ENCODE measurements around the gene PLEKHH1. TPM values are rescaled to one million over a fixed set of nuclear protein-coding genes. Genes with fewer than 3 reads are reported as not detected.
"Not testable (repeated sequence)": the region's sequence is repeated elsewhere in the genome, so short reads cannot be mapped to it uniquely, and the experiment has no call there.

Gene PLEKHH1
- total RNA-seq, 1 donor from 2014 or later: 3.3 TPM

- Histone ChIP-seq H2AFZ (ENCODE audit: low read depth, low read length) (no peak overlapping the region), H3K27ac (ENCODE audit: low read depth, low read length) (no peak overlapping the region), H3K36me3 (ENCODE audit: insufficient read depth, low read length) (peaks cover 3% of the 10 kb centered on the region), H4K20me1 (ENCODE audit: insufficient read depth, low read length) (no peaks in the 10 kb centered on the region), H3K4me2 (ENCODE audit: low read length) (no peak overlapping the region), H3K4me3 (ENCODE audit: insufficient read depth, low read depth, low read length) (no peak overlapping the region), H3K27me3 (ENCODE audit: insufficient read depth, low read length) (no peaks in the 10 kb centered on the region), H3K9ac (ENCODE audit: low read length) (no peak overlapping the region), H3K79me2 (ENCODE audit: insufficient read depth, low read length) (no peaks in the 10 kb centered on the region), H3K9me3 (ENCODE audit: insufficient read depth, low read depth, low read length) (no peaks in the 10 kb centered on the region), H3K4me1 (ENCODE audit: insufficient read depth, low read length) (no peaks in the 10 kb centered on the region)
- DNase-seq (ENCODE audit: low read depth): no peak
- Mint-ChIP-seq H3K27me3 (ENCODE audit: low read depth, unreplicated experiment) (no peaks in the 10 kb centered on the region), H3K4me3 (ENCODE audit: unreplicated experiment) (no peak overlapping the region), H3K4me1 (ENCODE audit: low read depth, unreplicated experiment) (no peaks in the 10 kb centered on the region), H3K36me3 (ENCODE audit: low read depth, unreplicated experiment) (no peaks in the 10 kb centered on the region), H3K9me3 (ENCODE audit: unreplicated experiment) (no peaks in the 10 kb centered on the region), H3K27ac (ENCODE audit: unreplicated experiment) (no peak overlapping the region)
- TF ChIP-seq, protein P1, sequence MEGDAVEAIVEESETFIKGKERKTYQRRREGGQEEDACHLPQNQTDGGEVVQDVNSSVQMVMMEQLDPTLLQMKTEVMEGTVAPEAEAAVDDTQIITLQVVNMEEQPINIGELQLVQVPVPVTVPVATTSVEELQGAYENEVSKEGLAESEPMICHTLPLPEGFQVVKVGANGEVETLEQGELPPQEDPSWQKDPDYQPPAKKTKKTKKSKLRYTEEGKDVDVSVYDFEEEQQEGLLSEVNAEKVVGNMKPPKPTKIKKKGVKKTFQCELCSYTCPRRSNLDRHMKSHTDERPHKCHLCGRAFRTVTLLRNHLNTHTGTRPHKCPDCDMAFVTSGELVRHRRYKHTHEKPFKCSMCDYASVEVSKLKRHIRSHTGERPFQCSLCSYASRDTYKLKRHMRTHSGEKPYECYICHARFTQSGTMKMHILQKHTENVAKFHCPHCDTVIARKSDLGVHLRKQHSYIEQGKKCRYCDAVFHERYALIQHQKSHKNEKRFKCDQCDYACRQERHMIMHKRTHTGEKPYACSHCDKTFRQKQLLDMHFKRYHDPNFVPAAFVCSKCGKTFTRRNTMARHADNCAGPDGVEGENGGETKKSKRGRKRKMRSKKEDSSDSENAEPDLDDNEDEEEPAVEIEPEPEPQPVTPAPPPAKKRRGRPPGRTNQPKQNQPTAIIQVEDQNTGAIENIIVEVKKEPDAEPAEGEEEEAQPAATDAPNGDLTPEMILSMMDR (IDR thresholded peaks at IDR 0.05; ENCODE audit: insufficient read depth, low read depth, low read length): no peak
- no peak for TF ChIP-seq EZH2 (IDR thresholded peaks at IDR 0.05; ENCODE audit: insufficient read depth, low read length)
- no peak for FAIRE-seq
These were observed 53.3 kb downstream of the PLEKHH1 start for GRCh38 chr14:67586369-67586768.

DNA sequence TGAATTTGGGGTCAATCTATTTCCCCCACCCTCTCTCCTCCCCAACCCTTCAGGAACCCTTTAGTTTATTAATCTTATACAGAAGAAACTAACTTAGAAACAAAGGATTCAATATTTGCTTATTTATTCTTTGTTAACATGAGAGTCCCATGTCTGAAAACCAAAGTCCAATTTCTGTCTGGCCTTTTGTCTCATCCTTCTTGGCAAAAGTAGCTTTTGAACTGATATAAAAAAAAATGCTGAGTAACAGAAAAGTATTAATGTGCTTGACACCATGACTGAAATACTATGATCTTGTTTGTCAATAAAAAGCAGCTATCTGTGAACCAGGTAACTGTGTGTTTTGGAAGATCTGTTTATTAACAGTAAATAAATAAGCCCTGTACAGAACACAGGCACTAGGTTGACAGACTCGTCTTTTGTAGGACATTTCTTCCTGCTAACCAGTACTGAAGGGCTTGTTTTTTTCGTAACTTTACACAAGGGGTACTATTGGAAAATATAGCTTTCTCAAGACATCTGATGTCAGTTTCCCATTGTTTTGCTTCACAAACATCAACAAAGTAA, 56.2 kb downstream of the PLEKHH1 start:
- FAIRE-seq (no peak), DNase-seq (ENCODE audit: low read depth) (no peak)
- H2AFZ ChIP-seq (ENCODE audit: low read depth, low read length): no peak overlapping the region
- H3K9me3 ChIP-seq (ENCODE audit: insufficient read depth, low read depth, low read length): no peaks in the 10 kb centered on the region
- TF ChIP-seq, protein P1 (IDR thresholded peaks at IDR 0.05; ENCODE audit: insufficient read depth, low read depth, low read length): no peak
- TF ChIP-seq EZH2 (IDR thresholded peaks at IDR 0.05; ENCODE audit: insufficient read depth, low read length): no peak
- no peak overlapping the region for H3K9ac ChIP-seq (ENCODE audit: low read length)
- Mint-ChIP-seq H3K9me3 (ENCODE audit: unreplicated experiment) (no peaks in the 10 kb centered on the region), H3K27ac (ENCODE audit: unreplicated experiment) (no peak overlapping the region), H3K4me1 (ENCODE audit: low read depth, unreplicated experiment) (no peaks in the 10 kb centered on the region), H3K4me3 (ENCODE audit: unreplicated experiment) (no peak overlapping the region), H3K36me3 (ENCODE audit: low read depth, unreplicated experiment) (peaks cover 5% of the 10 kb centered on the region), H3K27me3 (ENCODE audit: low read depth, unreplicated experiment) (no peaks in the 10 kb centered on the region)
- no peaks in the 10 kb centered on the region for H3K27me3 ChIP-seq (ENCODE audit: insufficient read depth, low read length)
- no peaks in the 10 kb centered on the region for H3K79me2 ChIP-seq (ENCODE audit: insufficient read depth, low read length)
- H3K27ac ChIP-seq (ENCODE audit: low read depth, low read length): no peak overlapping the region
- peaks cover 3% of the 10 kb centered on the region for H3K36me3 ChIP-seq (ENCODE audit: insufficient read depth, low read length)
- no peaks in the 10 kb centered on the region for H3K4me1 ChIP-seq (ENCODE audit: insufficient read depth, low read length)
- no peak overlapping the region for H3K4me3 ChIP-seq (ENCODE audit: insufficient read depth, low read depth, low read length)
- no peak overlapping the region for H3K4me2 ChIP-seq (ENCODE audit: low read length)
- no peaks in the 10 kb centered on the region for H4K20me1 ChIP-seq (ENCODE audit: insufficient read depth, low read length)

GRCh38 chr14:67593650-67594049, 60.6 kb downstream of the PLEKHH1 start:
- not testable (repeated sequence) for H3K27me3 ChIP-seq (ENCODE audit: insufficient read depth, low read length); H3K4me2 ChIP-seq (ENCODE audit: low read length); FAIRE-seq; H3K9ac ChIP-seq (ENCODE audit: low read length); H3K4me1 ChIP-seq (ENCODE audit: insufficient read depth, low read length); H3K27ac ChIP-seq (ENCODE audit: low read depth, low read length); H3K9me3 ChIP-seq (ENCODE audit: insufficient read depth, low read depth, low read length); H3K27me3 Mint-ChIP-seq (ENCODE audit: low read depth, unreplicated experiment); H3K4me3 ChIP-seq (ENCODE audit: insufficient read depth, low read depth, low read length); H3K36me3 ChIP-seq (ENCODE audit: insufficient read depth, low read length); H3K27ac Mint-ChIP-seq (ENCODE audit: unreplicated experiment); DNase-seq (ENCODE audit: low read depth); H3K36me3 Mint-ChIP-seq (ENCODE audit: low read depth, unreplicated experiment); H3K79me2 ChIP-seq (ENCODE audit: insufficient read depth, low read length); H2AFZ ChIP-seq (ENCODE audit: low read depth, low read length); H3K4me3 Mint-ChIP-seq (ENCODE audit: unreplicated experiment); H3K9me3 Mint-ChIP-seq (ENCODE audit: unreplicated experiment); H4K20me1 ChIP-seq (ENCODE audit: insufficient read depth, low read length); H3K4me1 Mint-ChIP-seq (ENCODE audit: low read depth, unreplicated experiment)
